Skin of body (tissue), 2 donors: ENCODE data around the gene SYNE2. TPM values are rescaled to one million over a fixed set of nuclear protein-coding genes. Genes with fewer than 3 reads are reported as not detected.
"Not testable (repeated sequence)": the region's sequence is repeated elsewhere in the genome, so short reads cannot be mapped to it uniquely, and the experiment has no call there.

Experiments
- DNase-seq: peaks from one replicate; lab custom pipeline; 2025; lab: John Stamatoyannopoulos, UW
- total RNA-seq: library from RNA; depleted of rRNA; stranded (reverse); fragments of >200 nt; gene quantifications from one replicate; pipeline ENCODE4 v1.2.3, GENCODE V29; 2014

Gene SYNE2
- total RNA-seq, 1 donor from 2014 or later, result 139 TPM

GRCh38 chr14:64008016-64008415 lies 155.2 kb downstream of the SYNE2 start:
- DNase-seq, result no peak

- DNase-seq, result no peak
These were observed 159.2 kb downstream of the SYNE2 start for GRCh38 chr14:64012003-64012402.

GRCh38 chr14:64012720-64013119 lies 159.9 kb downstream of the SYNE2 start:
- no peak for DNase-seq

GRCh38 chr14:64025479-64025878 lies 172.7 kb downstream of the SYNE2 start:
- no peak for DNase-seq

- no peak for DNase-seq
These were observed 173.8 kb downstream of the SYNE2 start for GRCh38 chr14:64026600-64026999.

- DNase-seq, result no peak
These were observed 182.3 kb downstream of the SYNE2 start for GRCh38 chr14:64035143-64035542.

GRCh38 chr14:64037869-64038745 lies 185.3 kb downstream of the SYNE2 start:
- DNase-seq, result not testable (repeated sequence)

- no peak for DNase-seq
These were observed 186.2 kb downstream of the SYNE2 start for GRCh38 chr14:64038841-64039542.

- no peak for DNase-seq
These were observed 187.2 kb downstream of the SYNE2 start for GRCh38 chr14:64040044-64040443.

- not testable (repeated sequence) for DNase-seq
These were observed 190.5 kb downstream of the SYNE2 start for GRCh38 chr14:64043296-64043695.

GRCh38 chr14:64045091-64045490 lies 192.3 kb downstream of the SYNE2 start:
- DNase-seq, result no peak

GRCh38 chr14:64049616-64050381 lies 197.0 kb downstream of the SYNE2 start:
- no peak for DNase-seq

GRCh38 chr14:64053694-64054669 lies 201.2 kb downstream of the SYNE2 start:
- DNase-seq, result no peak

- DNase-seq, result no peak
These were observed 206.8 kb downstream of the SYNE2 start for GRCh38 chr14:64059454-64060198.

GRCh38 chr14:64060199-64060545 lies 207.4 kb downstream of the SYNE2 start:
- DNase-seq, result no peak

GRCh38 chr14:64060648-64061096 lies 207.9 kb downstream of the SYNE2 start:
- DNase-seq, result no peak

- no peak for DNase-seq
These were observed 208.3 kb downstream of the SYNE2 start for GRCh38 chr14:64061115-64061514.

- no peak for DNase-seq
These were observed 208.9 kb downstream of the SYNE2 start for GRCh38 chr14:64061706-64062105.

- DNase-seq, result no peak
These were observed 209.7 kb downstream of the SYNE2 start for GRCh38 chr14:64062381-64063115.
